ENCODE measurements around the gene C19orf73.
A peak's percentile ranks its signal among the peaks of the same experiment; 100 is the strongest.

C19orf73 gene, protein sequence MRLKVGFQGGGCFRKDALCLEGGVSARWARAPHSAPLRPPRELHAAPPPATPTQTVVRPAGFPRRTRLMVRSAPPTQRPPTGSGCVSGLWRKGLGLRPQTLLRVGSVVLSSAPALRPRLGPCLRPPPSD

DNA sequence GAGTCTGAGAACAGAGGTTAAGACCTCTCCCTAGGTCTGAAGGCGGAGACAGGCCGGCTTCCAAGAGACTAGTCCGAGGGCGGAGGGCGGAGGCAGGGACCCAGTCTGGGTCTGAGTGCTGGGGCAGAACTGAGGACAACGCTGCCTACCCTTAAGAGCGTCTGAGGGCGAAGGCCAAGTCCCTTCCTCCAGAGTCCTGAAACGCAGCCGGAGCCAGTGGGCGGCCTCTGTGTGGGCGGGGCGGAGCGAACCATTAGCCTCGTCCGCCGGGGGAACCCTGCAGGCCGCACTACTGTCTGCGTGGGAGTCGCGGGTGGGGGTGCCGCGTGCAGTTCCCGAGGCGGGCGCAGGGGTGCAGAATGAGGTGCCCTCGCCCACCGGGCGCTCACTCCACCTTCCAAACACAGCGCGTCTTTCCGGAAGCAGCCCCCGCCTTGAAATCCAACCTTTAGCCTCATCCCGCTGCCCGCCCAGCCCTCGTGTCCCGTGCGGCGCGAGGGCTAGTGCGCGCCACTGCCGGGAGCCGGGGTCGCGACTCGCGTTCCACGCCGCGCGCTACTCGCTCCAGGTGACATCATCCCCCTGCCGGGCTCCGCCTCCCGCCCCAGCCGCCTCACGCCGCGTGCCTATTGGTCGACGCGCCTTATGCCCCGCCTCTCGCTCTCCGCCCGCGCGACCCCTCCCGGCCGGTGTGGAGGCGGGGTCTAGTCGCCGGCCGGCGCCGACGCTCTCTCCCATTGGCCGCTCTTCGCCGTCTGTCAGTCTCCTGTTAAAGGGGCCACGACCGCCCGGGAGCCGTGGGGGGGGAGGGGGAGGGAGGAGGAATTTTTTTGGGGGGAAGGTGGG, at the start of gene C19orf73:
Gene C19orf73, minus strand, starts transcription at position 579 of the 846 bp plus-strand sequence. Its CDS starts 121 bp downstream, at position 458.
- DNase-seq = peak; percentile 94 to 95

- no peak for DNase-seq
Measured at GRCh38 chr19:49168421-49168820, 49.5 kb upstream of the C19orf73 start.

- DNase-seq = no peak
Measured at GRCh38 chr19:49167857-49168409, 49.0 kb upstream of the C19orf73 start.

- DNase-seq = no peak
Measured at GRCh38 chr19:49165865-49166301, 46.9 kb upstream of the C19orf73 start.

DNA sequence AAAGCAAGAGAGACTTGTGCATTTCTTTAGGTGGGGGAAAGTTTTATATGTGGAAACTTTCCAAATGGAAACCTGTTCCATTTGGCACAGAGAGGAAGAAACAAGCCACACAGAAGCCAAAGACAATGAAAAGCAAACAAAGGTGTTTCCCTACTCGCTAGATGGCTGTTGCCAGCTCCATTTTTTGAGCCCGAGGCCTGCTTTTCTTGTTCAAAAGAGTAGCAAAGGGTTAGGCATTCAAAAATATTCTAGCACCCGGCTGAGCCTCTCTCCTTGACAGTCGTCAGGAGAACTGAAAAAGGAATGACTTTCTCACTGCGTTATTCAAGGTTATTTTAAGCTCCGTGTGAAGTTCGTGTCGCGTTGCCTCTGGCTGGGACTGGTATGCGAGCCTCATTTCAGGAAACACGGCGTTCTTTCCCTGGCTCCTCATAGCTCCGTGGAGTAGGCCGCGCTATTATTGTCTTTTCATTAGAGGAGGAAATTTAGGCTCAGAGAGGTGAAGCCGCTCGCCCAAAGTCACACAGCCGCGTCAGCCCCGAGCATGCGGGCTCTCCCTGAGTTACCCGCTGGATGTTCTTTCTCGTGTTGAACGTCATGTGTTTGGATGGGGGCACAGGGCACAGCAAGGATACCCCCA, 46.3 kb upstream of the C19orf73 start:
- DNase-seq = no peak

- DNase-seq = no peak
Measured at GRCh38 chr19:49161987-49162386, 43.0 kb upstream of the C19orf73 start.

GRCh38 chr19:49160450-49161189, 41.7 kb upstream of the C19orf73 start:
- DNase-seq = no peak

DNA sequence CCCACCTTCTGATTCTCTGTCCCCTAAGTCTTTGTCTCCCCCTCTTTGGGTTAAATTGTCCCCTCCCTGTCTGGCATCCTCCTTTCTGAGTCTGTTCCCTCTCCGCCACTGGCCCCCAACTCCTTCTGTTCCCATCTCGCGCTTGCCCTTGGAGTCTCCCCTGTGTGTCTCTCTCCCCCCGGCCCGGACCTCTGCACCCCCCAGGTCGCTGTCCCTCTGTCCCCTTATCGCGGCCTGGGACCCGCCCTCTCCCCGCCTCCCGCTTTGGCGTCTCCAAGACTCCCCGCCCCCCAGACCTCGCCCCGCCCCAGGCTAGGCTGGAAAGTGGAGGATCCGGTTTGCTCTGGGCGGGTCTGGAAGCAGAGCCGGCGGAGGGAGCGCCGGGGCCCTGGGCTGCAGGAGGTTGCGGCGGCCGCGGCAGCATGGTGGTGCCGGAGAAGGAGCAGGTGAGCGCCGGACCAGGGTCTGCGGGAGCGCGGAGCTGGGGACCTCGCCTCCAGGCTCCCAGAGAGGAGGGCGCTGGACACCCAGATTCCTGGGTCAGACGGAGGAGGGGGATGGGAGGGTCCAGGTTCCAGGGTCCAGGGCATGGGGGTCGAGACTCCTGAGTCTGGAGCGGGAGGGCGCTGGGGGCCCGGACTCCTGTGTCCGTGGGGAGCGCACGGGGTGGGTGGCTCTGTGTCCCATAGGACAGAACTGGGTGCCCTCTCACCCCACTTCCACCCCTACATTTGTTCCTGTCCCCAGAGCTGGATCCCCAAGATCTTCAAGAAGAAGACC, 38.7 kb upstream of the C19orf73 start, which contains the start of gene TRPM4:
Gene TRPM4, plus strand, starts transcription at position 348 of the 780 bp plus-strand sequence. Its CDS starts 75 bp downstream, at position 423.
- peak; percentile 90 to 91 for DNase-seq

GRCh38 chr19:49155820-49156346, 36.9 kb upstream of the C19orf73 start:
- no peak for DNase-seq

GRCh38 chr19:49155005-49155819, 36.3 kb upstream of the C19orf73 start, which contains the start of gene HRC:
Gene HRC, minus strand, starts transcription at chr19:49155396. Its CDS starts 159 bp downstream, at chr19:49155237.
- no peak for DNase-seq

DNA sequence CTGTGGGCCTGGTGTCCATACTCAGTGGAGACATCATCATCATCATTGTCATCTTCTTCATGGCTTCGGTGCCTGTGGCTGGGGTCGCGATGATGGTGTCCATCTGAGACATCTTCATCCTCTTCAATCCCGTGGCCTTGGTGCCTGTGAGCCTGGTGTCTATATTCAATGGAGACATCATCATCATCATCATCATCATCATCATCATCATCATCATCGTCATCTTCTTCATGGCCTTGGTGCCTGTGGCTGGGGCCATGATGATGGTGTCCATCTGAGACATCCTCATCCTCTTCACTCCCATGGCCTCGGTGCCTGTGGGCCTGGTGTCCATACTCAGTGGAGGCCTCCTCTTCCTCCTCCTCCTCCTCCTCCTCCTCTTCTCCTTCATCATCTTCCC, 35.3 kb upstream of the C19orf73 start:
- no peak for DNase-seq

DNA sequence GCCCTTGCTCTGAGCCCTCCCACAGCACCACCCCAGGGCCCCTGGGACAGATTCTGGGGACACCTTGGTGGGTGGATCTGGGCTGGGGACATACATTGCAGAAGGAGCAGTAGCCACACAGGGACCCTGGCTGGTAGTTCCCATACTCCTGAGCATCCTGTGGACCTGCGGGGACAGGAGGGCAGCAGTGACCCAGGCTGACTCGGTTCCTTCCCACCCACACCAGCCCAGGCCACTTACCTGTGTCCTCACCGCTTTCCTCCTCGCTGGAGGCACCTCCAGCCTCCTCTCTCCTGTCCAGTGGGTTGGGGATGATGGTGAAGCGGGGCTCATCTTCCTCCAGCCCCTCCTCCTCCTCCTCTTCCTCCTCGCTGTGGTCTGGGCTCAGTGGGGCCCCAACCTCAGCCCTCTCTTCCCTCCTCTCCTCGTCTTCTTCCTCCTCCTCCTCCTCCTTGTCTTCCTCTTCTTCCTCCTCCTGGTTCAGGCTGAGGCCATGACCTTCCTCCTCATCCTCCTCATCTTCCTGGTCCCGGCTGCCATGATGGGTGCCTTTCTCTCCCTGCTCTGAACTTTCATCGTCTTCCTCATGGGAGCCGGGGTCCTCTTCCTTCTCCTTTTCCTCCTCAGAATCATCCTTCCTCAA, 34.3 kb upstream of the C19orf73 start:
- DNase-seq = no peak

- DNase-seq = no peak
Measured at GRCh38 chr19:49152119-49152550, 33.2 kb upstream of the C19orf73 start.

DNA sequence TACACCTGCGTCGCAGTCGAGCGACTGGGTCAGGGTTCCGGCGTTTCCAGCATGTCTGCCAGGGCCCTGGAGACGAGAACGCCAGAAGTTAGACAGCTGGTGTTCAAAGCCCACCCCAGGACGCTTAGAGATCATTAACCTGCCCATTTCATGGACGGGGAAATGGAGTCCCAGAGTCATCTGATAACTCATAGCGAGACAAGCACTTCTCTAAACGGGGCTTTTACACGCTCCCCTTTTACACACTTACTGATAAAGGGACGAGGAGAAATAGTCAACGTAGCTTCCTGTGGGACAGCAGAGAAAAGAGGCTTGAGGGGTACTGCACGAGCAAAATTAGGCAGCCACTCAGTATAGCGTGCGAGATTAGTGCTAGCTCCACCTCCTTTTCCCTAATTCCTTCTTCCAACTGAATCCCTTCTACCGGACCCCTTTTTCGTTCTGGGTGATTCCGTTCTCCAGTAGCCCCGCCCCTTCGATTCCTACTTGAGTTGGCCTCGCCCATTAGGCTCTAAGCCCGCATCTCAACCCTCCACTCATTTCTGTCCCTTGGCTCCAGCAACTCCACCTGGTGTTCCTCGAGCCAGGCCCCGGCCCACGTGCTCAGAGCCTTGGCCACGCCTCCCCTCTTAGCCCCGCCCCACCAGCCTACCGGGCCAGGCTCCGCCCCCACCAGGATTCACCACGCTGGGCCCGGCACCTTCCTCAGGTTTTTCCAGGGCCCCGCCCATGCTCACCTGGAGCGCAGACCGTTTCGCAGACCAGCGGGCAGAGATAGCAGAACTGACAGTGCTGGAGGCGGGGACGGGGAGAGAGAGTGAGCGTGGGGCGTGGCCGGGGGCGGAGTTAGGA, 32.5 kb upstream of the C19orf73 start:
- peak; percentile 75 to 76 for DNase-seq

DNA sequence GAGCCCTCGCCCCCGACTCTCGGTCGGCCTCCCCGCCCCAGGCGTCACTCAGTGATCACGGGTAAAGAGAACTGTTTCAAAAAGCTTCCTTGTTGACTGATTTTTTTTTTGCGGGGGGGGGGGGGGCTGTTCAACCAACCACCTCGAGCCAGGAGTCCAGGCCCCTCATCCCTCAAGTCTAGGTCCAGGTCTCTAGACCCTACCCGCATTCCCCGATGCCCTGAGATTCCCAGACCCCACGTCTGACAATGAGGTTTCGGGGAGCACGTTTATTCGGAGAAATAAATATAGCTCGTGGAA, 32.0 kb upstream of the C19orf73 start:
- DNase-seq = no peak

- peak; percentile 89 to 94 for DNase-seq
Measured at GRCh38 chr19:49150106-49150943, 31.4 kb upstream of the C19orf73 start.

DNA sequence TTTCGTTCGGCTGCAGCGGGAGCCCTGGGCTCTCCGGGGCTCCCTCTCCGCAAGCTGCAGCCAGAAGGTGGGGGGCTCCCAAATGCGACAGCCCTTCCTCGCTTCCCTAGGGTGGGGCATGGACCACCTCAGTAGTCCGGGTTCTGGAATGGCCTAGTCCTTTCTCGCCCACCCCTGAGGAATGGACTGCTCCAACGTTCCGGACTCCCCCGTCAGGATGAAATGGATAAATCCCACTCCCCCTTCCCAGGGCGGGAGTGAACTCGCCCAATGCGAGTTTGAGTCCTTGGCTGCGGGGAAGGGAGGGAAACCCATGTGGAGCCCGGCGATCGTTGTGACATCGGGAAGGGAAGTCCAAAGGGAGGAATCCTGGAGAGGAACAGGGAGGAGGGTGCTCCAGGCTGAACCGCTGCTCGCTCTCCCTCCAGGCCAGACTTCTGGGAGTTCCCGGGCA, 30.7 kb upstream of the C19orf73 start:
- DNase-seq = peak; percentile 83 to 88
